Fibroblast of the aortic adventitia (primary cell): Measurements from ENCODE around the gene NDUFB2. TPM values are rescaled to one million over a fixed set of nuclear protein-coding genes. Genes with fewer than 3 reads are reported as not detected.

Source experiments
- DNase-seq: peaks from one replicate; pipeline ENCODE4 v3.0.0-alpha.2; 2010; ENCODE audit warnings: low read depth
- H3K4me3 ChIP-seq: 2 replicates; pipeline ENCODE4 v1.5.1; 2011; ENCODE audit warnings: low read depth, mild to moderate bottlenecking, control low read depth, low read length, moderate library complexity
- CTCF ChIP-seq: IDR thresholded peaks from 2 replicates; pipeline ENCODE4 v1.5.1; 2011; ENCODE audit warnings: mild to moderate bottlenecking, low read length, control low read depth, inconsistent platforms; ENCODE audit not compliant: insufficient read depth
- total RNA-seq: library from RNA; depleted of rRNA; stranded (reverse); fragments of >200 nt; gene quantifications from 2 replicates; pipeline ENCODE4 v1.2.3, GENCODE V29; 2012; ENCODE audit warnings: low replicate concordance

NDUFB2 gene
- 89.5 and 161 TPM in 2 replicates for total RNA-seq

GRCh38 chr7:140696680-140697446 lies at the start of gene NDUFB2:
Gene NDUFB2, plus strand, starts transcription at chr7:140696708. Its CDS starts 37 bp downstream, at chr7:140696745.
- no peak for TF ChIP-seq CTCF
- peak; percentile 73 for DNase-seq
- peak within 1 kb of the TSS; percentile 99 for H3K4me3 ChIP-seq

GRCh38 chr7:140646931-140647647 lies 49.4 kb upstream of the NDUFB2 start:
- peak; percentile 17 for DNase-seq
- TF ChIP-seq CTCF, result peak; percentile 64
- no peak overlapping the region for H3K4me3 ChIP-seq

GRCh38 chr7:140649556-140650205 lies 46.8 kb upstream of the NDUFB2 start:
- H3K4me3 ChIP-seq, result no peak overlapping the region
- DNase-seq, result no peak
- TF ChIP-seq CTCF, result no peak

GRCh38 chr7:140650367-140650766 lies 46.1 kb upstream of the NDUFB2 start:
- no peak overlapping the region for H3K4me3 ChIP-seq
- no peak for TF ChIP-seq CTCF
- no peak for DNase-seq

- TF ChIP-seq CTCF, result peak; percentile 81
- no peak overlapping the region for H3K4me3 ChIP-seq
- DNase-seq, result peak; percentile 89
These were observed 43.0 kb upstream of the NDUFB2 start for GRCh38 chr7:140653319-140654108.

- no peak overlapping the region for H3K4me3 ChIP-seq
- DNase-seq, result no peak
- TF ChIP-seq CTCF, result no peak
These were observed 42.5 kb upstream of the NDUFB2 start for GRCh38 chr7:140654109-140654387.
